B cell (primary cell): Measurements from ENCODE around the gene PRODH. TPM values are rescaled to one million over a fixed set of nuclear protein-coding genes. Genes with fewer than 3 reads are reported as not detected.

Experiments used
- ATAC-seq: fragments of 200-7000 bp; cut with Tn5 transposase; one replicate; pipeline ENCODE4 v1.10.0; 2021; ENCODE audit warnings: low read depth, mild to moderate bottlenecking, moderate number of reproducible peaks, moderate library complexity
- CTCF ChIA-PET: fragments of 350-600 bp; sonication (Branson Sonifier 250); formaldehyde crosslinking; loops from one replicate; lab custom pipeline; 2021; ENCODE audit warnings: antibody characterized with exemption, inconsistent platforms; lab: Charles Lee
- POLR2A ChIA-PET: fragments of 350-600 bp; sonication (Branson Sonifier 250); formaldehyde crosslinking; loops from one replicate; lab custom pipeline; 2021; ENCODE audit warnings: antibody characterized with exemption; lab: Charles Lee
- DNase-seq: peaks from one replicate; pipeline ENCODE4 v3.0.0; 2013
- H2AFZ ChIP-seq: 2 replicates; pipeline ENCODE4 v1.6.1; 2012; ENCODE audit warnings: mild to moderate bottlenecking, low read depth, low read length; ENCODE audit not compliant: insufficient read depth, poor library complexity, severe bottlenecking
- H3K27ac ChIP-seq, 2 donors: 1 replicate in 1 of 2; 2 replicates in 1 of 2; pipeline ENCODE4 v1.5.1; 2012 to 2013; ENCODE audit warnings: low read length in 2 of 2, mild to moderate bottlenecking in 2 of 2, moderate library complexity in 1 of 2
- H3K27me3 ChIP-seq, 4 experiments: fragments of 200-600 bp in 1 of 4; sonication (generic) in 1 of 4; replicated peaks in 1 of 4; 1 replicate in 2 of 4; 2 replicates in 2 of 4; pipeline versions ENCODE4 v1.6.1 to v1.7.0; 2013 to 2016; ENCODE audit warnings: low read length in 3 of 4, mild to moderate bottlenecking in 2 of 4, mixed read lengths in 1 of 4, moderate library complexity in 1 of 4; ENCODE audit not compliant: insufficient read depth in 4 of 4, control insufficient read depth in 3 of 4; ENCODE audit errors: control extremely low read depth in 1 of 4
- H3K36me3 ChIP-seq, 2 experiments: replicated peaks in 1 of 2; 1 replicate in 1 of 2; 2 replicates in 1 of 2; pipeline versions ENCODE4 v1.6.1 to v1.7.1; 2013; ENCODE audit warnings: low read length in 1 of 2; ENCODE audit not compliant: insufficient read depth in 2 of 2, control insufficient read depth in 1 of 2; ENCODE audit errors: control extremely low read depth in 1 of 2, extremely low read depth in 1 of 2
- H3K4me1 ChIP-seq, 2 donors: fragments of 200-600 bp in 1 of 2; sonication (generic) in 1 of 2; 1 replicate in 1 of 2; 2 replicates in 1 of 2; pipeline versions ENCODE4 v1.5.1 to v1.6.1; 2013 to 2017; ENCODE audit warnings: low read length in 2 of 2; ENCODE audit not compliant: control insufficient read depth in 2 of 2, insufficient read depth in 2 of 2
- H3K4me2 ChIP-seq: replicated peaks from 2 replicates; pipeline ENCODE3; 2012; ENCODE audit warnings: mild to moderate bottlenecking, low read depth, low read length; ENCODE audit not compliant: poor library complexity, severe bottlenecking
- H3K4me3 ChIP-seq, 5 experiments: fragments of 200-600 bp in 1 of 5; sonication (generic) in 1 of 5; 1 replicate in 3 of 5; 2 replicates in 2 of 5; pipeline versions ENCODE4 v1.5.1 to v1.7.0; 2011 to 2016; ENCODE audit warnings: low read length in 4 of 5, mild to moderate bottlenecking in 4 of 5, low read depth in 2 of 5, control low read depth in 1 of 5, moderate library complexity in 1 of 5; ENCODE audit not compliant: insufficient read depth in 1 of 5; ENCODE audit errors: control extremely low read depth in 1 of 5, extremely low read depth in 1 of 5
- H3K79me2 ChIP-seq: fragments of 200-600 bp; sonication (generic); one replicate; pipeline ENCODE4 v1.6.0; 2016; ENCODE audit warnings: low read length; ENCODE audit not compliant: control insufficient read depth, insufficient read depth
- H3K9ac ChIP-seq: fragments of 200-600 bp; sonication (generic); 2 replicates; pipeline ENCODE4 v1.6.1; 2017; ENCODE audit warnings: mild to moderate bottlenecking, low read length, moderate library complexity
- H3K9me3 ChIP-seq, 3 donors: one replicate each; pipeline versions ENCODE4 v1.6.1 to v1.7.1; 2013; ENCODE audit warnings: low read length in 2 of 3; ENCODE audit not compliant: control insufficient read depth in 2 of 3, insufficient read depth in 1 of 3; ENCODE audit errors: control extremely low read depth in 1 of 3
- H4K20me1 ChIP-seq: 2 replicates; pipeline ENCODE4 v1.6.0; 2012; ENCODE audit warnings: mild to moderate bottlenecking, low read length; ENCODE audit not compliant: insufficient read depth, control insufficient read depth, poor library complexity, severe bottlenecking
- H3K27ac Mint-ChIP-seq: one replicate; pipeline ENCODE4 v1.8.0; 2021; ENCODE audit warnings: mixed read lengths
- H3K27me3 Mint-ChIP-seq: one replicate; pipeline ENCODE4 v1.8.0; 2021; ENCODE audit warnings: mixed read lengths
- H3K4me1 Mint-ChIP-seq: one replicate; pipeline ENCODE4 v1.8.0; 2021; ENCODE audit warnings: mixed read lengths
- H3K4me3 Mint-ChIP-seq: one replicate; pipeline ENCODE4 v1.8.0; 2021; ENCODE audit warnings: mixed read lengths
- H3K9me3 Mint-ChIP-seq: one replicate; pipeline ENCODE4 v1.8.0; 2022; ENCODE audit warnings: mixed read lengths; ENCODE audit not compliant: insufficient read depth
- CTCF ChIP-seq: fragments of 200-600 bp; IDR thresholded peaks from one replicate; pipeline ENCODE4 v1.8.0; 2022; ENCODE audit warnings: antibody characterized with exemption, mild to moderate bottlenecking
- EZH2 ChIP-seq: IDR thresholded peaks from 2 replicates; pipeline ENCODE4 v1.6.1; 2012; ENCODE audit warnings: borderline replicate concordance, low read depth, mild to moderate bottlenecking, moderate library complexity, low read length; ENCODE audit not compliant: insufficient read depth, poor library complexity, severe bottlenecking
- WGBS: methylation state at CpG from one replicate; pipeline ENCODE4 v1.1.5; 2013; ENCODE audit warnings: missing lambda C conversion rate; ENCODE audit not compliant: insufficient coverage; 5-methylcytosine and 5-hydroxymethylcytosine counted together
- intact Hi-C: fragments of 100-400 bp; cut with micrococcal nuclease; formaldehyde crosslinking; loops from one replicate; pipeline ENCODE4 v1.10.0; 2022
- polyA plus RNA-seq: library from polyadenylated mRNA; depleted of rRNA; stranded (reverse); fragments of >200 nt; gene quantifications from 2 replicates; pipeline ENCODE4 v1.2.3, GENCODE V29; 2012
- total RNA-seq, 2 donors: library from RNA; stranded (reverse); fragments of 120-200 nt in 1 of 2; gene quantifications; 1 replicate in 1 of 2; 2 replicates in 1 of 2; pipeline versions ENCODE4 v1.2.3 to v1.2.4, GENCODE V29; 2013 to 2022

PRODH gene
- total and polyA plus RNA-seq, 2 donors (not counting 1 experiment from before 2014, with no cell fraction given): not detected

- Mint-ChIP-seq H3K27ac (no peak overlapping the region), H3K27me3 (peaks cover 6% of the 10 kb centered on the region), H3K9me3 (no peaks in the 10 kb centered on the region), H3K4me1 (no peaks in the 10 kb centered on the region), H3K4me3 (no peak overlapping the region)
- CTCF ChIA-PET: no interaction called here
- Histone ChIP-seq H3K9me3 (no peaks in the 10 kb centered on the region), H3K9ac (no peak overlapping the region), H2AFZ (no peak overlapping the region), H3K27me3 (no peaks in the 10 kb centered on the region), H4K20me1 (no peaks in the 10 kb centered on the region), H3K79me2 (no peaks in the 10 kb centered on the region), H3K4me2 (no peak overlapping the region), H3K4me3 (no peak overlapping the region), H3K27ac (no peak overlapping the region), H3K4me1 (no peaks in the 10 kb centered on the region), H3K36me3 (no peaks in the 10 kb centered on the region)
- WGBS: 91% methylated on average over 9 of the region's 10 CpGs
- ATAC-seq (no peak), DNase-seq (no peak)
- POLR2A ChIA-PET: no interaction called here
- intact Hi-C loops: no loop called here
- TF ChIP-seq CTCF (no peak), EZH2 (no peak)
These were observed 19.6 kb upstream of the PRODH start for GRCh38 chr22:18955696-18956095.

- no peak overlapping the region for H3K4me3 ChIP-seq
- no peaks in the 10 kb centered on the region for H3K36me3 ChIP-seq
- intact Hi-C loops: no loop called here
- Mint-ChIP-seq H3K4me3 (no peak overlapping the region), H3K27ac (no peak overlapping the region), H3K27me3 (peaks cover 11% of the 10 kb centered on the region), H3K4me1 (no peaks in the 10 kb centered on the region), H3K9me3 (no peaks in the 10 kb centered on the region)
- no peaks in the 10 kb centered on the region for H3K9me3 ChIP-seq
- TF ChIP-seq CTCF (no peak), EZH2 (no peak)
- no peak overlapping the region for H3K27ac ChIP-seq
- H3K4me1 ChIP-seq: no peaks in the 10 kb centered on the region
- H3K4me2 ChIP-seq: no peak overlapping the region
- WGBS: 85% methylated on average over 15 of the region's 15 CpGs
- no peak overlapping the region for H3K9ac ChIP-seq
- ChIA-PET CTCF (no interaction called here), POLR2A (no interaction called here)
- no peaks in the 10 kb centered on the region for H3K27me3 ChIP-seq
- no peak overlapping the region for H2AFZ ChIP-seq
- no peaks in the 10 kb centered on the region for H3K79me2 ChIP-seq
- no peaks in the 10 kb centered on the region for H4K20me1 ChIP-seq
- DNase-seq (no peak), ATAC-seq (no peak)
These were observed 19.0 kb upstream of the PRODH start for GRCh38 chr22:18954990-18955571.
